Measurements from ENCODE around the gene GCNT2. TPM values are rescaled to one million over a fixed set of nuclear protein-coding genes. Genes with fewer than 3 reads are reported as not detected.
"Not testable (repeated sequence)": the region's sequence is repeated elsewhere in the genome, so short reads cannot be mapped to it uniquely, and the experiment has no call there.

The GCNT2 gene
- total and polyA plus RNA-seq, 10 donors, result 1.8 to 27.2 (median 11.3) TPM

DNA sequence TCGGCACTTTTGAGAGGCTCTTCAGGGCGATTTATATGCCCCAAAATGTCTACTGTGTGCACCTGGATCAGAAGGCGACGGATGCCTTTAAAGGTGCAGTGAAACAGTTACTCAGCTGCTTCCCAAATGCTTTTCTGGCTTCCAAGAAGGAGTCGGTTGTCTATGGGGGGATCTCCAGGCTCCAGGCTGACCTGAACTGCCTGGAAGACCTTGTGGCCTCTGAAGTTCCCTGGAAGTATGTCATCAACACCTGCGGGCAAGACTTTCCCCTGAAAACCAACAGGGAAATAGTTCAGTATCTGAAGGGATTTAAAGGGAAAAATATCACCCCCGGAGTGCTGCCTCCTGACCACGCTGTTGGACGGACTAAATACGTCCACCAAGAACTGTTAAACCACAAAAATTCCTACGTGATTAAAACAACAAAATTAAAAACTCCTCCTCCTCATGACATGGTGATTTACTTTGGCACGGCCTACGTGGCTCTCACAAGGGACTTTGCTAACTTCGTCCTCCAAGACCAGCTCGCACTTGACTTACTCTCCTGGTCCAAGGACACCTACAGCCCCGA is 8.2 kb downstream of the GCNT2 start:
- peaks cover 23 to 86% (median 63%) of the 10 kb centered on the region in 6 donors for H3K4me1 ChIP-seq
- H3K27me3 ChIP-seq (replicated peaks in 1 of 7), result no peaks in the 10 kb centered on the region
- H3K27ac ChIP-seq, result peak overlapping the region; percentile 4 to 88 (median 80)
- no peaks in the 10 kb centered on the region for H3K9me3 ChIP-seq
- no peaks in the 10 kb centered on the region for H3K36me3 ChIP-seq
- TF ChIP-seq POLR2AphosphoS5 (IDR thresholded peaks at IDR 0.05), result no peak
- DNase-seq, result no peak
- H3K4me3 ChIP-seq, result peak overlapping the region; percentile 30 to 73 (median 46)
- intact Hi-C loops (cut with DNase I; ENCODE audit: low total_unique reads), result no loop called here
- WGBS, 5 donors, result 19 to 34% (median 22%) methylated on average over 16 of the region's 16 CpGs

DNA sequence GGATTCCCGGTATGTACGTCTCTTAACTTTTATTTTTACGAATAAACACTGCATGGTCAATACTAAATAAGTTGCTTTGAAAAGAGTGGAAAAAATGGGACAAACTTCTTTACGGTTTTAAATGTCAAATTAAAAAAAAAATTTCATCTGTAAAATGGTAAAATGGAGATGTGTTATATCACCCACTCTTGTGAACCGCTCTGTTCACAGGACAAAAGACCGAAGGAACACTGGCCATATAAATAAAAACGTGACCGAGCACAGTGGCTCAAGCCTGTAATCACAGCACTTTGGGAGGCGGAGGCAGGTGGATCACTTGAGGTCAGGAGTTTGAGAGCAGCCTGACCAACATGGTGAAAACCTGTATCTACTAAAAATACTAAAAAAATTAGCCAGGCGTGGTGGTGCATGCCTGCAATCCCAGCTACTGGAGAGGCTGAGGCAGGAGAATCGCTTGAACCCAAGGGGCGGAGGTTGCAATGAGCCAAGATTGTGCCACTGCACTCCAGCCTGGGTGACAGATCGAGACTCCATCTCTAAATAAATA is 8.8 kb downstream of the GCNT2 start:
- Histone ChIP-seq H3K4me1 (peaks cover 28 to 86% (median 68%) of the 10 kb centered on the region in 6 donors), H3K4me3 (peak overlapping the region in 7 of 8 donors; percentile 30 to 73 (median 46)), H3K27ac (peak overlapping the region in 6 of 8 donors; percentile 14 to 88 (median 83))
- 69 to 79% (median 71%) methylated on average over 13 of the region's 13 CpGs for WGBS, 5 donors
- intact Hi-C loops (cut with DNase I; ENCODE audit: low total_unique reads); H3K27me3 ChIP-seq (replicated peaks in 1 of 7); H3K9me3 ChIP-seq; DNase-seq; H3K36me3 ChIP-seq: not testable (repeated sequence)

DNA sequence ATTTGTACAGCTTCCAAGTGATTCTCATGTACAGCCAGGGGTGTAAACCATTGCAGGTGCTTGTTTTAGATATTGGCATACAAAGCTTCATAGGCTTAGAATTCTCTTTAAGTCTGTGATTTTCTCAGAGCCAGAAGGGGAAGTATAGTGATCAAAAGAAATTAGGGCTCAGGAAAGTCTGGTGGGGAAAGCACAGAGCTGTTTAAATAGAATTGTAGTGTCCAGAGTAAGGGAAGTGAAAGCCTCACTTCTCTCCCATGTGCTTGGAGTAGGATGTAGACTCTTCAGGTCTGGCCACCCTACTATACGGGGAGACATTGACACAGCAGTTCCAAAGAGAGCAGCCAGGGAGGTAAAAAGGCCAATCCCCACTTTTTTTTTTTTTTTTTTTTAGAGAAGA is 10.4 kb downstream of the GCNT2 start:
- peak overlapping the region in 6 of 8 donors; percentile 4 to 73 (median 6) for H3K4me3 ChIP-seq
- TF ChIP-seq, protein P1, sequence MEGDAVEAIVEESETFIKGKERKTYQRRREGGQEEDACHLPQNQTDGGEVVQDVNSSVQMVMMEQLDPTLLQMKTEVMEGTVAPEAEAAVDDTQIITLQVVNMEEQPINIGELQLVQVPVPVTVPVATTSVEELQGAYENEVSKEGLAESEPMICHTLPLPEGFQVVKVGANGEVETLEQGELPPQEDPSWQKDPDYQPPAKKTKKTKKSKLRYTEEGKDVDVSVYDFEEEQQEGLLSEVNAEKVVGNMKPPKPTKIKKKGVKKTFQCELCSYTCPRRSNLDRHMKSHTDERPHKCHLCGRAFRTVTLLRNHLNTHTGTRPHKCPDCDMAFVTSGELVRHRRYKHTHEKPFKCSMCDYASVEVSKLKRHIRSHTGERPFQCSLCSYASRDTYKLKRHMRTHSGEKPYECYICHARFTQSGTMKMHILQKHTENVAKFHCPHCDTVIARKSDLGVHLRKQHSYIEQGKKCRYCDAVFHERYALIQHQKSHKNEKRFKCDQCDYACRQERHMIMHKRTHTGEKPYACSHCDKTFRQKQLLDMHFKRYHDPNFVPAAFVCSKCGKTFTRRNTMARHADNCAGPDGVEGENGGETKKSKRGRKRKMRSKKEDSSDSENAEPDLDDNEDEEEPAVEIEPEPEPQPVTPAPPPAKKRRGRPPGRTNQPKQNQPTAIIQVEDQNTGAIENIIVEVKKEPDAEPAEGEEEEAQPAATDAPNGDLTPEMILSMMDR (IDR thresholded peaks at IDR 0.05 in 8 of 11, conservative IDR thresholded peaks at IDR 0.05 in 3 of 11), result no peak
- no peak for TF ChIP-seq POLR2AphosphoS5 (IDR thresholded peaks at IDR 0.05)
- no peak for TF ChIP-seq POLR2A (IDR thresholded peaks at IDR 0.05)
- no peaks in the 10 kb centered on the region for H3K36me3 ChIP-seq
- intact Hi-C loops (cut with DNase I; ENCODE audit: low total_unique reads), result no loop called here
- H3K4me1 ChIP-seq, result peaks cover 32 to 93% (median 83%) of the 10 kb centered on the region in 6 donors
- peak overlapping the region in 3 of 8 donors; percentile 21 to 55 (median 53) for H3K27ac ChIP-seq
- 13 to 27% (median 16%) methylated on average over 1 of the region's 1 CpG for WGBS, 5 donors
- H3K27me3 ChIP-seq (replicated peaks in 1 of 7), result no peaks in the 10 kb centered on the region
- H3K9me3 ChIP-seq, result no peaks in the 10 kb centered on the region
- no peak for DNase-seq

DNA sequence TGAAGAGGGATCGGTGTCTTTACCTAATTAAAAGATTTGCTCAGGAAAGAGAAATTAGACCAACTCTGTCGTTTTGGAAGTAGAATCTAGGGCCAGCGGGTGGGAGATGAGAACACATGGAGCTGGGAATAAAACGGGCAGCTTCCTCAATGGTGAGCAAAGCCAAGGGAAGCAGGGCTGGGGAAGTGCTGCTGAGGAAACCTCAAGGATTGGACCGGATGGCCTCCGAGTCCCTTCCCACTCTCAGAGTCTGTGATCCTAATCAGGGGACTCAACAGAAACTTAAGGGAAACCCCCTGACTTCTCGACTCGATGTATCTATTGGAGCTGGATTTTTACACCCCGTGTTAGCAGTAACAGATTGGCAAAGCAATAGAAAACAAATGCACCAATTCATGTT is 10.8 kb downstream of the GCNT2 start:
- Histone ChIP-seq H3K36me3 (no peaks in the 10 kb centered on the region), H3K27ac (peak overlapping the region in 3 of 8 donors; percentile 21 to 55 (median 53)), H3K27me3 (replicated peaks in 1 of 7) (no peaks in the 10 kb centered on the region), H3K9me3 (no peaks in the 10 kb centered on the region), H3K4me3 (peak overlapping the region in 6 of 8 donors; percentile 4 to 73 (median 6)), H3K4me1 (peaks cover 32 to 97% (median 85%) of the 10 kb centered on the region in 6 donors)
- 33 to 50% (median 37%) methylated on average over 9 of the region's 9 CpGs for WGBS, 5 donors
- intact Hi-C loops (cut with DNase I; ENCODE audit: low total_unique reads), result no loop called here
- no peak for DNase-seq
- TF ChIP-seq POLR2AphosphoS5 (IDR thresholded peaks at IDR 0.05) (no peak), POLR2A (IDR thresholded peaks at IDR 0.05) (no peak)
- TF ChIP-seq, protein P1 (IDR thresholded peaks at IDR 0.05 in 8 of 11, conservative IDR thresholded peaks at IDR 0.05 in 3 of 11), result no peak

DNA sequence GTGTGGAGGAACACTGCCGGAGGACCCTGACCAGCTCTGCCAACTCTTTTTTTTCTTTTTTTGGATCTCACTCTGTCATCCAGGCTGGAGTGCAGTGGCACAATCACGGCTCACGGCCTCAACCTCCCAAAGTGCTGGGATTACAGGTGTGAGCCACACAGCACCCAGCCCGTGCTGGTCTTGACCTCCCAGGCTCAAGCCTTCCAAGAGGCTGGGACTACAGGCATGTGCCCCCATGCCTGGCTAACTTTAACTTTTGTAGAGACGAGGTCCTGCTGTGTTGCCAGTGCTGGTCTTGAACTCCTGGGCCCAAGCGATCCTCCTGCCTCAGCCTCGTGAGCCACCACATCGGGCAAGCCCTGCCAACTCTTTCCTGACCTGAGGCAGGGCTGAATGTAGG is 11.2 kb downstream of the GCNT2 start:
- peak overlapping the region in 2 of 8 donors; percentile 21 to 55 for H3K27ac ChIP-seq
- intact Hi-C loops (cut with DNase I; ENCODE audit: low total_unique reads), result no loop called here
- H3K4me3 ChIP-seq, result peak overlapping the region in 2 of 8 donors; percentile 53 to 73
- 74 to 87% (median 79%) methylated on average over 8 of the region's 8 CpGs for WGBS, 5 donors
- peaks cover 32 to 99% (median 86%) of the 10 kb centered on the region in 6 donors for H3K4me1 ChIP-seq
- H3K36me3 ChIP-seq, result no peaks in the 10 kb centered on the region
- H3K9me3 ChIP-seq, result no peaks in the 10 kb centered on the region
- no peak for DNase-seq
- H3K27me3 ChIP-seq (replicated peaks in 1 of 7), result no peaks in the 10 kb centered on the region
- TF ChIP-seq POLR2A (IDR thresholded peaks at IDR 0.05), result no peak
- TF ChIP-seq POLR2AphosphoS5 (IDR thresholded peaks at IDR 0.05), result no peak
- TF ChIP-seq, protein P1 (IDR thresholded peaks at IDR 0.05 in 8 of 11, conservative IDR thresholded peaks at IDR 0.05 in 3 of 11), result no peak

All from spleen (tissue), 11 donors.